ENCODE results near the gene EXOSC1.
"Not testable (repeated sequence)": the region's sequence is repeated elsewhere in the genome, so short reads cannot be mapped to it uniquely, and the experiment has no call there.

DNA sequence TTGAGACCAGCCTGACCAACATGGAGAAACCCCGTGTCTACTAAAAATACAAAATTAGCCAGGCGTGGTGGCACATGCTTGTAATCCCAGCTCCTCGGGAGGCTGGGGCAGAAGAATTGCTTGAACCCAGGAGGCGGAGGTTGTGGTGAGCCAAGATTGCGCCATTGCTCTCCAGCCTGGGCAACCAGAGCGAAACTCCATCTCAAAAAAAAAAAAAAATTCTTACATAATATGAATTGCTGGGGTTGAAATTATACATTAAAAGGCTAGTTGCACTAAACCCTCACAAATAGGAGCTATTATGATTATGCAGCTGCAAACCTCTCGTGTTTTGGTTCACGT, 22.1 kb downstream of the EXOSC1 start:
- TF ChIP-seq, protein P1, sequence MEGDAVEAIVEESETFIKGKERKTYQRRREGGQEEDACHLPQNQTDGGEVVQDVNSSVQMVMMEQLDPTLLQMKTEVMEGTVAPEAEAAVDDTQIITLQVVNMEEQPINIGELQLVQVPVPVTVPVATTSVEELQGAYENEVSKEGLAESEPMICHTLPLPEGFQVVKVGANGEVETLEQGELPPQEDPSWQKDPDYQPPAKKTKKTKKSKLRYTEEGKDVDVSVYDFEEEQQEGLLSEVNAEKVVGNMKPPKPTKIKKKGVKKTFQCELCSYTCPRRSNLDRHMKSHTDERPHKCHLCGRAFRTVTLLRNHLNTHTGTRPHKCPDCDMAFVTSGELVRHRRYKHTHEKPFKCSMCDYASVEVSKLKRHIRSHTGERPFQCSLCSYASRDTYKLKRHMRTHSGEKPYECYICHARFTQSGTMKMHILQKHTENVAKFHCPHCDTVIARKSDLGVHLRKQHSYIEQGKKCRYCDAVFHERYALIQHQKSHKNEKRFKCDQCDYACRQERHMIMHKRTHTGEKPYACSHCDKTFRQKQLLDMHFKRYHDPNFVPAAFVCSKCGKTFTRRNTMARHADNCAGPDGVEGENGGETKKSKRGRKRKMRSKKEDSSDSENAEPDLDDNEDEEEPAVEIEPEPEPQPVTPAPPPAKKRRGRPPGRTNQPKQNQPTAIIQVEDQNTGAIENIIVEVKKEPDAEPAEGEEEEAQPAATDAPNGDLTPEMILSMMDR (IDR thresholded peaks at IDR 0.05) = not testable (repeated sequence)
- not testable (repeated sequence) for TF ChIP-seq RFX5 (IDR thresholded peaks at IDR 0.05; ENCODE audit: low read length); RXRA (IDR thresholded peaks at IDR 0.05; ENCODE audit: borderline replicate concordance, low read depth); RAD21 (IDR thresholded peaks at IDR 0.05; ENCODE audit: low read length); NRF1 (IDR thresholded peaks at IDR 0.05; ENCODE audit: low read depth, low read length); MXI1 (IDR thresholded peaks at IDR 0.05; ENCODE audit: low read depth, low read length)
- TF ChIP-seq, protein P2, sequence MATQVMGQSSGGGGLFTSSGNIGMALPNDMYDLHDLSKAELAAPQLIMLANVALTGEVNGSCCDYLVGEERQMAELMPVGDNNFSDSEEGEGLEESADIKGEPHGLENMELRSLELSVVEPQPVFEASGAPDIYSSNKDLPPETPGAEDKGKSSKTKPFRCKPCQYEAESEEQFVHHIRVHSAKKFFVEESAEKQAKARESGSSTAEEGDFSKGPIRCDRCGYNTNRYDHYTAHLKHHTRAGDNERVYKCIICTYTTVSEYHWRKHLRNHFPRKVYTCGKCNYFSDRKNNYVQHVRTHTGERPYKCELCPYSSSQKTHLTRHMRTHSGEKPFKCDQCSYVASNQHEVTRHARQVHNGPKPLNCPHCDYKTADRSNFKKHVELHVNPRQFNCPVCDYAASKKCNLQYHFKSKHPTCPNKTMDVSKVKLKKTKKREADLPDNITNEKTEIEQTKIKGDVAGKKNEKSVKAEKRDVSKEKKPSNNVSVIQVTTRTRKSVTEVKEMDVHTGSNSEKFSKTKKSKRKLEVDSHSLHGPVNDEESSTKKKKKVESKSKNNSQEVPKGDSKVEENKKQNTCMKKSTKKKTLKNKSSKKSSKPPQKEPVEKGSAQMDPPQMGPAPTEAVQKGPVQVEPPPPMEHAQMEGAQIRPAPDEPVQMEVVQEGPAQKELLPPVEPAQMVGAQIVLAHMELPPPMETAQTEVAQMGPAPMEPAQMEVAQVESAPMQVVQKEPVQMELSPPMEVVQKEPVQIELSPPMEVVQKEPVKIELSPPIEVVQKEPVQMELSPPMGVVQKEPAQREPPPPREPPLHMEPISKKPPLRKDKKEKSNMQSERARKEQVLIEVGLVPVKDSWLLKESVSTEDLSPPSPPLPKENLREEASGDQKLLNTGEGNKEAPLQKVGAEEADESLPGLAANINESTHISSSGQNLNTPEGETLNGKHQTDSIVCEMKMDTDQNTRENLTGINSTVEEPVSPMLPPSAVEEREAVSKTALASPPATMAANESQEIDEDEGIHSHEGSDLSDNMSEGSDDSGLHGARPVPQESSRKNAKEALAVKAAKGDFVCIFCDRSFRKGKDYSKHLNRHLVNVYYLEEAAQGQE (IDR thresholded peaks at IDR 0.05; ENCODE audit: low read depth, low read length) = not testable (repeated sequence)
